Upper lobe of left lung (tissue), 6 donors: ENCODE results near the gene RASGEF1B. TPM values are rescaled to one million over a fixed set of nuclear protein-coding genes. Genes with fewer than 3 reads are reported as not detected.

Experiments used
- ATAC-seq, 2 donors: fragments of 200-7000 bp; cut with Tn5 transposase; one replicate each; pipeline ENCODE4 v1.9.1; 2022; ENCODE audit warnings: mild to moderate bottlenecking in 2 of 2, moderate library complexity in 2 of 2; ENCODE audit not compliant: low FRiP score in 2 of 2
- DNase-seq, 2 donors: peaks; one replicate each; pipeline ENCODE4 v3.0.0-alpha.2; 2019 to 2020
- H3K27ac ChIP-seq, 4 donors: fragments of 200-600 bp; sonication (generic); one replicate each; pipeline ENCODE4 v1.5.1; 2016 to 2019
- H3K27me3 ChIP-seq, 4 donors: fragments of 200-600 bp; sonication (generic); one replicate each; pipeline ENCODE4 v1.5.1; 2017 to 2019
- H3K36me3 ChIP-seq, 4 donors: fragments of 200-600 bp; sonication (generic); one replicate each; pipeline ENCODE4 v1.5.1; 2016 to 2019
- H3K4me1 ChIP-seq, 4 donors: fragments of 200-600 bp; sonication (generic); one replicate each; pipeline ENCODE4 v1.5.1; 2018 to 2019
- H3K4me3 ChIP-seq, 4 donors: fragments of 200-600 bp; sonication (generic); one replicate each; pipeline ENCODE4 v1.5.1; 2017 to 2019; ENCODE audit warnings: mild to moderate bottlenecking in 2 of 4, moderate library complexity in 1 of 4
- H3K9me3 ChIP-seq, 4 donors: fragments of 200-600 bp; sonication (generic); one replicate each; pipeline ENCODE4 v1.5.1; 2018 to 2019
- CTCF ChIP-seq, 6 experiments: fragments of 450-650 bp in 4 of 6; fragments of 200-600 bp in 2 of 6; sonication (generic) in 2 of 6; IDR thresholded peaks; one replicate each; pipeline ENCODE4 v1.5.1; 2016 to 2019; ENCODE audit warnings: antibody characterized with exemption in 6 of 6
- EP300 ChIP-seq, 4 donors: sonication (generic); formaldehyde crosslinking; IDR thresholded peaks; one replicate each; pipeline ENCODE4 v1.5.1; 2017; ENCODE audit warnings: antibody characterized with exemption in 4 of 4, control low read depth in 2 of 4
- POLR2A ChIP-seq, 4 donors: fragments of 450-650 bp; IDR thresholded peaks; one replicate each; pipeline ENCODE4 v1.5.1; 2016 to 2017; ENCODE audit warnings: antibody characterized with exemption in 4 of 4, mild to moderate bottlenecking in 2 of 4
- POLR2AphosphoS5 ChIP-seq, 2 donors: sonication (generic); formaldehyde crosslinking; IDR thresholded peaks; one replicate each; pipeline ENCODE4 v1.5.1; 2017; ENCODE audit warnings: antibody characterized with exemption in 2 of 2
- WGBS, 2 donors: methylation state at CpG; one replicate each; pipeline ENCODE4 v1.1.5; 2017 to 2018; 5-methylcytosine and 5-hydroxymethylcytosine counted together
- total RNA-seq, 6 donors: library from RNA; depleted of rRNA in 4 of 6; stranded (reverse); fragments of >200 nt in 4 of 6; gene quantifications; one replicate each; pipeline versions ENCODE4 v1.1.0 to v1.2.1, GENCODE V29; 2016 to 2021
- donor health status: DM: no; HTN: no; CAD: no; lungs with moderate emphysema.
- donor health status: DM: no; HTN: yes; CAD: no; lungs with severe emphysema.

Gene RASGEF1B
- total RNA-seq, 6 donors from 2014 or later = 45.7 to 81.2 (median 71.4) TPM

- ATAC-seq (no peak), DNase-seq (no peak)
- TF ChIP-seq POLR2A (IDR thresholded peaks at IDR 0.05) (no peak), CTCF (IDR thresholded peaks at IDR 0.05) (no peak), POLR2AphosphoS5 (IDR thresholded peaks at IDR 0.05) (no peak)
- no peaks in the 10 kb centered on the region for H3K27me3 ChIP-seq
- H3K27ac ChIP-seq = peak overlapping the region; percentile 12 to 93 (median 30)
- peak overlapping the region in 3 of 4 donors; percentile 62 to 75 (median 74) for H3K4me3 ChIP-seq
- 69 to 76% methylated on average over 2 of the region's 2 CpGs for WGBS, 2 donors
- H3K9me3 ChIP-seq = no peaks in the 10 kb centered on the region
- H3K4me1 ChIP-seq = peaks cover 24 to 59% (median 35%) of the 10 kb centered on the region in 4 donors
- no peaks in the 10 kb centered on the region for H3K36me3 ChIP-seq
Measured at GRCh38 chr4:81468678-81469077, 3.0 kb downstream of the RASGEF1B start.

- no peak for ATAC-seq
Measured at GRCh38 chr4:81467672-81467964, 4.1 kb downstream of the RASGEF1B start.

GRCh38 chr4:81466841-81467671 lies 4.7 kb downstream of the RASGEF1B start:
- DNase-seq (peak in 1 of 2 donors; percentile 58), ATAC-seq (no peak)
- Histone ChIP-seq H3K9me3 (no peaks in the 10 kb centered on the region), H3K27me3 (no peaks in the 10 kb centered on the region), H3K4me3 (no peak overlapping the region), H3K27ac (peak overlapping the region in 1 of 4 donors; percentile 17), H3K36me3 (no peaks in the 10 kb centered on the region), H3K4me1 (peaks cover 11 to 48% (median 26%) of the 10 kb centered on the region in 4 donors)
- 33 to 36% methylated on average over 5 of the region's 5 CpGs for WGBS, 2 donors
- TF ChIP-seq POLR2A (IDR thresholded peaks at IDR 0.05) = no peak
- no peak for TF ChIP-seq EP300 (IDR thresholded peaks at IDR 0.05)
- TF ChIP-seq CTCF (IDR thresholded peaks at IDR 0.05) = peak; percentile 78 to 93 (median 90)
- no peak for TF ChIP-seq POLR2AphosphoS5 (IDR thresholded peaks at IDR 0.05)

More at GRCh38 chr4:81467672-81467964, 4.1 kb downstream of the RASGEF1B start:
- peaks cover 15 to 54% (median 30%) of the 10 kb centered on the region in 4 donors for H3K4me1 ChIP-seq
- no peak overlapping the region for H3K4me3 ChIP-seq
- DNase-seq = no peak
- TF ChIP-seq CTCF (IDR thresholded peaks at IDR 0.05) = no peak
- TF ChIP-seq POLR2AphosphoS5 (IDR thresholded peaks at IDR 0.05) = no peak
- TF ChIP-seq POLR2A (IDR thresholded peaks at IDR 0.05) = no peak
- TF ChIP-seq EP300 (IDR thresholded peaks at IDR 0.05) = no peak
- WGBS, 2 donors = 29 to 39% methylated on average over 1 of the region's 1 CpG
- H3K9me3 ChIP-seq = no peaks in the 10 kb centered on the region
- H3K27ac ChIP-seq = no peak overlapping the region
- H3K36me3 ChIP-seq = no peaks in the 10 kb centered on the region
- H3K27me3 ChIP-seq = no peaks in the 10 kb centered on the region

- no peaks in the 10 kb centered on the region for H3K9me3 ChIP-seq
- H3K4me1 ChIP-seq = peaks cover 11 to 47% (median 26%) of the 10 kb centered on the region in 4 donors
- 55 to 75% methylated on average over 8 of the region's 8 CpGs for WGBS, 2 donors
- no peak for TF ChIP-seq POLR2AphosphoS5 (IDR thresholded peaks at IDR 0.05)
- H3K27me3 ChIP-seq = no peaks in the 10 kb centered on the region
- peak overlapping the region in 2 of 4 donors; percentile 1 to 4 for H3K4me3 ChIP-seq
- ATAC-seq (no peak), DNase-seq (no peak)
- peak overlapping the region in 2 of 4 donors; percentile 33 to 58 for H3K27ac ChIP-seq
- H3K36me3 ChIP-seq = no peaks in the 10 kb centered on the region
Measured at GRCh38 chr4:81465406-81466340, 6.0 kb downstream of the RASGEF1B start.

GRCh38 chr4:81460834-81461233 lies 10.9 kb downstream of the RASGEF1B start:
- H3K27me3 ChIP-seq = no peaks in the 10 kb centered on the region
- H3K36me3 ChIP-seq = peaks cover 0 to 37% (median 11%) of the 10 kb centered on the region in 4 donors
- ATAC-seq = peak in 1 of 2 donors; percentile 27
- TF ChIP-seq EP300 (IDR thresholded peaks at IDR 0.05) (no peak), CTCF (IDR thresholded peaks at IDR 0.05) (no peak), POLR2AphosphoS5 (IDR thresholded peaks at IDR 0.05) (no peak), POLR2A (IDR thresholded peaks at IDR 0.05) (no peak)
- no peak overlapping the region for H3K27ac ChIP-seq
- no peaks in the 10 kb centered on the region for H3K9me3 ChIP-seq
- no peak overlapping the region for H3K4me3 ChIP-seq
- WGBS, 2 donors = 91 to 95% methylated on average over 3 of the region's 3 CpGs
- no peak for DNase-seq
- H3K4me1 ChIP-seq = peaks cover 0 to 41% (median 15%) of the 10 kb centered on the region in 4 donors
